GM21360 (cell line): ENCODE measurements around the gene CAMK2G.
"Not testable (repeated sequence)": the region's sequence is repeated elsewhere in the genome, so short reads cannot be mapped to it uniquely, and the experiment has no call there.

Experiments
- ATAC-seq: cut with Tn5 transposase; IDR thresholded peaks from one replicate; pipeline ENCODE4 v1.9.1; 2021; ENCODE audit warnings: mild to moderate bottlenecking, moderate library complexity; ENCODE audit not compliant: unreplicated experiment

CAMK2G gene

GRCh38 chr10:73874267-73875138, at the start of gene CAMK2G:
CAMK2G (minus strand) TSS chr10:73874555; CDS start chr10:73874461, 94 bp downstream.
- ATAC-seq, result peak; percentile 67

GRCh38 chr10:73922864-73923133, 48.4 kb upstream of the CAMK2G start:
- ATAC-seq, result no peak

- ATAC-seq, result no peak
Observed at GRCh38 chr10:73922007-73922863, 47.9 kb upstream of the CAMK2G start.

GRCh38 chr10:73920089-73920488, 45.7 kb upstream of the CAMK2G start:
- ATAC-seq, result no peak

GRCh38 chr10:73919481-73919880, 45.1 kb upstream of the CAMK2G start:
- ATAC-seq, result not testable (repeated sequence)

GRCh38 chr10:73917566-73918305, 43.4 kb upstream of the CAMK2G start:
- no peak for ATAC-seq

- ATAC-seq, result no peak
Observed at GRCh38 chr10:73916761-73917470, 42.6 kb upstream of the CAMK2G start.

- no peak for ATAC-seq
Observed at GRCh38 chr10:73915206-73915851, 41.0 kb upstream of the CAMK2G start.

GRCh38 chr10:73914036-73914435, 39.7 kb upstream of the CAMK2G start:
- no peak for ATAC-seq

- no peak for ATAC-seq
Observed at GRCh38 chr10:73911553-73912004, 37.2 kb upstream of the CAMK2G start.

- ATAC-seq, result no peak
Observed at GRCh38 chr10:73910764-73911552, 36.6 kb upstream of the CAMK2G start, which contains the start of gene PLAU. PLAU (plus strand) TSS chr10:73911132; CDS start chr10:73911556, 424 bp downstream.

- no peak for ATAC-seq
Observed at GRCh38 chr10:73910401-73910763, 36.0 kb upstream of the CAMK2G start.

GRCh38 chr10:73909540-73910115, 35.3 kb upstream of the CAMK2G start:
- no peak for ATAC-seq

- ATAC-seq, result peak; percentile 51
Observed at GRCh38 chr10:73908853-73909539, 34.6 kb upstream of the CAMK2G start.

GRCh38 chr10:73907841-73908517, 33.6 kb upstream of the CAMK2G start:
- ATAC-seq, result no peak

- no peak for ATAC-seq
Observed at GRCh38 chr10:73906524-73907447, 32.4 kb upstream of the CAMK2G start.
